Esophagus squamous epithelium (tissue), 5 donors: ENCODE results near the gene SYNPO2. TPM values are rescaled to one million over a fixed set of nuclear protein-coding genes. Genes with fewer than 3 reads are reported as not detected.
A peak's percentile ranks its signal among the peaks of the same experiment; 100 is the strongest.

Experiments
- DNase-seq: peaks from one replicate; lab custom pipeline; 2025; lab: John Stamatoyannopoulos, UW
- H3K27ac ChIP-seq, 4 donors: fragments of 200-600 bp; sonication (generic); one replicate each; pipeline ENCODE4 v1.5.1; 2016 to 2019; ENCODE audit warnings: mild to moderate bottlenecking in 1 of 4
- H3K27me3 ChIP-seq, 4 donors: fragments of 200-600 bp; sonication (generic); 1 replicate in 3 of 4; 2 replicates in 1 of 4; pipeline versions ENCODE4 v1.5.1 to v1.6.0; 2017 to 2021; ENCODE audit warnings: antibody characterized with exemption in 1 of 4
- H3K36me3 ChIP-seq, 3 donors: fragments of 200-600 bp; sonication (generic); one replicate each; pipeline ENCODE4 v1.5.1; 2016 to 2019
- H3K4me1 ChIP-seq, 3 donors: fragments of 200-600 bp; sonication (generic); one replicate each; pipeline ENCODE4 v1.5.1; 2017 to 2019
- H3K4me3 ChIP-seq, 4 donors: fragments of 200-600 bp; sonication (generic); 1 replicate in 3 of 4; 2 replicates in 1 of 4; pipeline ENCODE4 v1.5.1; 2016 to 2019; ENCODE audit warnings: mild to moderate bottlenecking in 2 of 4, moderate library complexity in 1 of 4
- H3K9me3 ChIP-seq, 3 donors: fragments of 200-600 bp; sonication (generic); one replicate each; pipeline ENCODE4 v1.5.1; 2016 to 2019
- POLR2A ChIP-seq, 4 donors: fragments of 450-650 bp; IDR thresholded peaks; one replicate each; pipeline ENCODE4 v1.6.1; 2017; ENCODE audit warnings: antibody characterized with exemption in 4 of 4, mild to moderate bottlenecking in 4 of 4, moderate library complexity in 3 of 4
- WGBS, 2 donors: methylation state at CpG; one replicate each; pipeline ENCODE4 v1.1.5; 2018; 5-methylcytosine and 5-hydroxymethylcytosine counted together
- intact Hi-C: fragments of 100-400 bp; cut with DNase I; formaldehyde crosslinking; loops from one replicate; pipeline ENCODE4 v1.15.0; 2022
- total RNA-seq, 4 donors: library from RNA; depleted of rRNA; stranded (reverse); fragments of >200 nt; gene quantifications; one replicate each; pipeline ENCODE4 v1.1.0, GENCODE V29; 2016
- TF ChIP-seq, protein P1 (sequence below), 6 experiments: fragments of 450-650 bp in 4 of 6; fragments of 200-600 bp in 2 of 6; sonication (generic) in 2 of 6; IDR thresholded peaks; one replicate each; pipeline ENCODE4 v1.5.1; 2016 to 2019; ENCODE audit warnings: antibody characterized with exemption in 6 of 6, mild to moderate bottlenecking in 4 of 6, moderate library complexity in 4 of 6
- donor health status: DM: yes; HTN: yes; CAD: no.

The SYNPO2 gene
- total RNA-seq, 4 donors from 2014 or later, result 19.0 to 418 (median 84.2) TPM

- Histone ChIP-seq H3K27me3 (no peaks in the 10 kb centered on the region), H3K27ac (peak overlapping the region in 3 of 4 donors; percentile 62 to 90 (median 89)), H3K9me3 (no peaks in the 10 kb centered on the region), H3K4me1 (peaks cover 0 to 46% (median 16%) of the 10 kb centered on the region in 3 donors), H3K4me3 (no peak overlapping the region), H3K36me3 (no peaks in the 10 kb centered on the region)
- DNase-seq, result no peak
- no peak for TF ChIP-seq POLR2A (IDR thresholded peaks at IDR 0.05)
- TF ChIP-seq, protein P1, sequence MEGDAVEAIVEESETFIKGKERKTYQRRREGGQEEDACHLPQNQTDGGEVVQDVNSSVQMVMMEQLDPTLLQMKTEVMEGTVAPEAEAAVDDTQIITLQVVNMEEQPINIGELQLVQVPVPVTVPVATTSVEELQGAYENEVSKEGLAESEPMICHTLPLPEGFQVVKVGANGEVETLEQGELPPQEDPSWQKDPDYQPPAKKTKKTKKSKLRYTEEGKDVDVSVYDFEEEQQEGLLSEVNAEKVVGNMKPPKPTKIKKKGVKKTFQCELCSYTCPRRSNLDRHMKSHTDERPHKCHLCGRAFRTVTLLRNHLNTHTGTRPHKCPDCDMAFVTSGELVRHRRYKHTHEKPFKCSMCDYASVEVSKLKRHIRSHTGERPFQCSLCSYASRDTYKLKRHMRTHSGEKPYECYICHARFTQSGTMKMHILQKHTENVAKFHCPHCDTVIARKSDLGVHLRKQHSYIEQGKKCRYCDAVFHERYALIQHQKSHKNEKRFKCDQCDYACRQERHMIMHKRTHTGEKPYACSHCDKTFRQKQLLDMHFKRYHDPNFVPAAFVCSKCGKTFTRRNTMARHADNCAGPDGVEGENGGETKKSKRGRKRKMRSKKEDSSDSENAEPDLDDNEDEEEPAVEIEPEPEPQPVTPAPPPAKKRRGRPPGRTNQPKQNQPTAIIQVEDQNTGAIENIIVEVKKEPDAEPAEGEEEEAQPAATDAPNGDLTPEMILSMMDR (IDR thresholded peaks at IDR 0.05), result no peak
- 86 to 91% methylated on average over 5 of the region's 5 CpGs for WGBS, 2 donors
- intact Hi-C loops, result loop anchor here (10.0 kb wide), 2 partner anchors 49 to 309 kb away; no protein-coding TSS in a partner anchor
These were observed 96.7 kb downstream of the SYNPO2 start for GRCh38 chr4:118985170-118986000.

DNA sequence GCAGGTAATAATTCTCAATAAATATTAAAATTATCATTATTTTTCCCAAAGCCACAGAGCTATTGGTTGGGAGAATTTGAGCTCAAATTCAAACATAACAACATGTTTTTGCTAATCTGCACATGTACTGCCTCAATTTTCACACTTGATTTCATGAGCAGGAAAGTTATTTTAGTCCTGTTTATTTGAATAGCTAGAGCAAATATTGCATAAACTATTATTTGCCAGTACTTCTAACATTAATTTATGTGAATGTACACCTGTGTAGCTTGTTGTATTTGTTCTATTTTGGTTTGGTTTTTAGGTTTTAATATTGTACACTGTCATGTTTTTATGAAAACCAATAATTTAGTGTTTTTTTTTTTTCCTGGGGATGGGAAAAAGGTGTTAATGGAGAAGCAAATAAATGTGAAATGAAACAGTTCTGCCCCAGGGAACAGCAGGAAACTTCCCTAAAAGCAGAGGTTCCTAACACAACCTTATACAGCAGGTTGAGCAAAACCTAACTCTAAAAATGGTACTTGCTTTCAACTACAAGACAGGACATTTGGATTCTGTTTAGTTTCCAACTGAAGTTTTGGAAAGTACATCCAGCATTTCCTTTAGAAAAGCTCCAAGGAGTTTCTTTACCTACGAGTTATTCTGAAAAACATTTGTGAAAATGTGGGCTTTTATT, 99.4 kb downstream of the SYNPO2 start:
- H3K9me3 ChIP-seq, result no peaks in the 10 kb centered on the region
- H3K36me3 ChIP-seq, result no peaks in the 10 kb centered on the region
- peak overlapping the region; percentile 76 to 92 (median 90) for H3K27ac ChIP-seq
- TF ChIP-seq, protein P1 (IDR thresholded peaks at IDR 0.05), result no peak
- TF ChIP-seq POLR2A (IDR thresholded peaks at IDR 0.05), result no peak
- intact Hi-C loops, result loop anchor here (10.0 kb wide), 2 partner anchors 47 to 307 kb away; no protein-coding TSS in a partner anchor
- no peak overlapping the region for H3K4me3 ChIP-seq
- H3K4me1 ChIP-seq, result peaks cover 0 to 56% (median 18%) of the 10 kb centered on the region in 3 donors
- no peaks in the 10 kb centered on the region for H3K27me3 ChIP-seq
- no peak for DNase-seq
- WGBS, 2 donors, result 45 to 80% methylated on average over 1 of the region's 1 CpG

DNA sequence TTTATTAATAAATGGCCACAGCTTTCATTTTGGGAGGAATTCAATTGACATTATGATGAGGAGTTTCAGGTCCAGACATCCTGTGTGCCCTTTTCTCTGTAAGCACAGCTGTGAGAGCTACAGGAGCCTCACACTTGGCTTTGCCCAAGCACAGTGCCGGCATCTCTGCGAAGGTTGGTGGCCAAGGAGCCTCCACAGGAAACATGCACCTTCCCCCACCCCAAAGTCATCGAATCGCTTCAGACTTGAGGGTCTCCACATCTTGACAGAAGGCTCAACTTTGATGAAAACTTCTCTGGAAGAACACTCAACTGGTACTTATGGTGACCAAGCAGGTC, 100.0 kb downstream of the SYNPO2 start:
- TF ChIP-seq, protein P1 (IDR thresholded peaks at IDR 0.05), result no peak
- no peak for TF ChIP-seq POLR2A (IDR thresholded peaks at IDR 0.05)
- intact Hi-C loops, result loop anchor here (10.0 kb wide), 2 partner anchors 46 to 306 kb away; no protein-coding TSS in a partner anchor
- Histone ChIP-seq H3K4me3 (no peak overlapping the region), H3K4me1 (peaks cover 0 to 61% (median 18%) of the 10 kb centered on the region in 3 donors), H3K36me3 (no peaks in the 10 kb centered on the region), H3K27me3 (no peaks in the 10 kb centered on the region), H3K9me3 (no peaks in the 10 kb centered on the region), H3K27ac (peak overlapping the region; percentile 76 to 92 (median 90))
- DNase-seq, result no peak
- 87% methylated on average over 4 of the region's 4 CpGs for WGBS, 2 donors

DNA sequence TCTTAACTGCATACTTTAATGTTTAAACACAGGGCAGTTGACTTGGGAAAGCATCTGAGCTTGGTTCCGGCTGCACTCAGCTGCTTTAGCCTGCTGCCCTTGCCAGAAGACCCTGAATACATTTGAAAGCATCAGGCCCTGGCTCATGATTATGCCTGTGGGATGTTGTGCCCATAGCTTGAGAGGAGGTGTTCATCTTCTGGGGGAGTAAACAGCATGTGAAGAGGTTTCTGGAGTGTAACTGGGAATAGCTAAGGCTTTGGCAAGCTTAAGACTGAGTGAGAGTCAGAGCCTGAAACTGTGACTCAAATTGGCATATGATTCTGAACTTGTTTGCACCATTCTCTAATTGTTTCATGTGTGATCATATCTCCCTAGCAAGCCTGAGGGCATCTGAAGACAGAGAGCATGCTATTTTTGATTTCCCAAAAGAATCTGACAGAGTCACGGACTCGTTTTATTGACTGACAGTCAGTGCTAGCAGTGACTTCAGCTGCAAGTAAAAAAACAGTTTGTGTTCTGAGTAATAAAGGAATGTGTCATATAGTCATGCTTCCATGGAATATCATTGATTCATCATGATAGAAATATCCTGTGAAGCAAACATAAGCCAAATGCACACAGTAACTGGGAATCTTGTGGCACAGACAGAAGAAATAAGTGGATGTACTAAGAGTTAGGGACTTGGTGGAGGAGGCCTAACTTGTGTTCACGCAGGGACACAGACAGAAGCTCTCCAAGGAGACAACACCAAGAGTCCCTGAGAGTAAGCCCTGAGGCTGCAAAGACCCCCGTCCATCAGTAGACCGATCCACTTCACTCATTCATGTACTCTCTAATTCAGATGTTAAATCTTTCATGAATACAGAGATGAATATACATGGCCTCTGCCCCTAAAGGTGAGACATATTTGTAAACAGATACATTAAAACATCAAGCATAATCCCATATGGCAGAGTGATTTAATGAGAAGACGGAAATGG, 100.7 kb downstream of the SYNPO2 start:
- intact Hi-C loops, result loop anchor here (10.0 kb wide), 2 partner anchors 45 to 305 kb away; no protein-coding TSS in a partner anchor
- TF ChIP-seq, protein P1 (IDR thresholded peaks at IDR 0.05), result no peak
- TF ChIP-seq POLR2A (IDR thresholded peaks at IDR 0.05), result no peak
- Histone ChIP-seq H3K27me3 (no peaks in the 10 kb centered on the region), H3K36me3 (no peaks in the 10 kb centered on the region), H3K27ac (peak overlapping the region; percentile 76 to 92 (median 90)), H3K9me3 (no peaks in the 10 kb centered on the region), H3K4me1 (peaks cover 0 to 61% (median 18%) of the 10 kb centered on the region in 3 donors), H3K4me3 (no peak overlapping the region)
- DNase-seq, result no peak
- 37 to 43% methylated on average over 7 of the region's 7 CpGs for WGBS, 2 donors
